ENCODE measurements around the gene RHCG.

Gene RHCG

DNA sequence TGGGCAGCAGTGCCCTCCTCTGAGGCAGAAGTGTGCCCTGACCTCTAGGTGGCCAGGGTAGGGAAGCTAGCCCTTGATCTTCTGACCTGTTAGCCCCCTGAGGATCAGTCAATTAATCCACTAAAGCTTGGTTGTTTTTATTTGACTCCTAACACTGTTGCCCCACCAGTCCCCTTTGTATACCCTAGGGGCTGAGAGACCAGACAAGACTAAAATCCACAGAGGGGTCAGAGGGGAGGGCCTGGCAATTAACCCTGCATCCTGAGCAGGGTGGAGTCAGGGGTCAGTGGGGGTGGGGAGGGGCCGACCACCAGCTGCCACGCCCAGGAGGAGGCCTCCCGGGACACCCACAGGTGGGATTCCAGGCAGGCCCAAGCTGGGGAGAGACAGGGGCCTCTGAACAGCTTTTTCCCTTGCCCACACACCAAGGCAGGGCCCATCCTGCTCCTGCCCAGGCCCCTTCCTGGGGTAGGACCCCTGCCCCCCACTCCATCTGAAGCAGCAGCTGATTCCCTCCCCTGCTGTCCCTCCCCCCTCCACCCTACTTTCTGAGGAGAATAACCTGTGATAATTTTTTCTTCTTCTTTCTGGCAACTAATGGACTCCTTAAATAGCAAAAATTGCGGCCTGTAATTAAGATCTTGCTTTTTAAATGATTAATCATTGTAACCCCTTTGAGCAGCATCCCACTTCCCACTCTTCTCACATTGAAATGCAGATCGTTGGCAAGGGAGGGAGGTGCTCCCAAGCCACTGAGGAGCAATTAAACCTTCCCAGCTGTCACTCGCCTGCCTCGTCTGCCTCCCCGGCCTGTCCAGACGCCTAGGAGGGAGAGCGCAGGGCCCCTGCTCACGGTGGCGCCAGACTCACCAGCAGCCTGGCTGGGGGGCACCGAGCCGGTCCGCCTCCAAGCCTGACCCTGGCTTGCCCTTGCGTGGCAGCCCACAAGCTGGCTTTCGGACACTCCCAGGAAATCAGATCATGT lies 51.9 kb downstream of the RHCG start:
- no peak for DNase-seq (ENCODE audit: low spot score)
- ChIA-PET CTCF (interaction anchor here (1.2 to 2.2 kb wide), 3 partner anchors 10 to 85 kb away, joined by 4 to 11 read pairs (median 5); no protein-coding TSS in a partner anchor), POLR2A (ENCODE audit: low non-redundant PET) (no interaction called here)
- H3K27ac ChIP-seq: no peak overlapping the region
- TF ChIP-seq, protein P1, sequence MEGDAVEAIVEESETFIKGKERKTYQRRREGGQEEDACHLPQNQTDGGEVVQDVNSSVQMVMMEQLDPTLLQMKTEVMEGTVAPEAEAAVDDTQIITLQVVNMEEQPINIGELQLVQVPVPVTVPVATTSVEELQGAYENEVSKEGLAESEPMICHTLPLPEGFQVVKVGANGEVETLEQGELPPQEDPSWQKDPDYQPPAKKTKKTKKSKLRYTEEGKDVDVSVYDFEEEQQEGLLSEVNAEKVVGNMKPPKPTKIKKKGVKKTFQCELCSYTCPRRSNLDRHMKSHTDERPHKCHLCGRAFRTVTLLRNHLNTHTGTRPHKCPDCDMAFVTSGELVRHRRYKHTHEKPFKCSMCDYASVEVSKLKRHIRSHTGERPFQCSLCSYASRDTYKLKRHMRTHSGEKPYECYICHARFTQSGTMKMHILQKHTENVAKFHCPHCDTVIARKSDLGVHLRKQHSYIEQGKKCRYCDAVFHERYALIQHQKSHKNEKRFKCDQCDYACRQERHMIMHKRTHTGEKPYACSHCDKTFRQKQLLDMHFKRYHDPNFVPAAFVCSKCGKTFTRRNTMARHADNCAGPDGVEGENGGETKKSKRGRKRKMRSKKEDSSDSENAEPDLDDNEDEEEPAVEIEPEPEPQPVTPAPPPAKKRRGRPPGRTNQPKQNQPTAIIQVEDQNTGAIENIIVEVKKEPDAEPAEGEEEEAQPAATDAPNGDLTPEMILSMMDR (conservative IDR thresholded peaks at IDR 0.05; ENCODE audit: low read depth): no peak

DNA sequence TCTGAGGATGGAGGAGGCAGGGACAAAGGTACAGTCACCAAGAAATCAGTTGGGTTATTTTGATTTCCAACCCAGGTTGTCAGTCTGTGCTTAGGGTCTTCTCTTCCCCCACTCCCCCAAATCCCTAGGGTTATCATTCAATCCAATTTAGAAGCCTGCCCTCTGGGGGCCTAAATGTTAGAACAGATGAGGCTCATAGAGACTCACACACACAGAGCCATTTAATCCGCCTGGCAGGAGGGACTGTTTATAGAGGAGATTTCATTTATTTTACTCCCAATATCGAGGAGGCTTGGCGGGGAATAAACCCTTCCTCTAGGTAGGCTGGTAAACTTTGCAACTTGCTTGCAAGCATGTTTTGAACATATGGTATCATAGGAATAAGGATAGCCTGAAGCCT lies 52.8 kb downstream of the RHCG start:
- POLR2A ChIA-PET (ENCODE audit: low non-redundant PET): no interaction called here
- no peak for DNase-seq (ENCODE audit: low spot score)
- CTCF ChIA-PET: interaction anchor here (0.7 to 2.2 kb wide), 16 partner anchors 9 to 117 kb away, joined by 3 to 11 read pairs (median 4); no protein-coding TSS in a partner anchor
- TF ChIP-seq, protein P1 (conservative IDR thresholded peaks at IDR 0.05; ENCODE audit: low read depth): no peak
- no peak overlapping the region for H3K27ac ChIP-seq

DNA sequence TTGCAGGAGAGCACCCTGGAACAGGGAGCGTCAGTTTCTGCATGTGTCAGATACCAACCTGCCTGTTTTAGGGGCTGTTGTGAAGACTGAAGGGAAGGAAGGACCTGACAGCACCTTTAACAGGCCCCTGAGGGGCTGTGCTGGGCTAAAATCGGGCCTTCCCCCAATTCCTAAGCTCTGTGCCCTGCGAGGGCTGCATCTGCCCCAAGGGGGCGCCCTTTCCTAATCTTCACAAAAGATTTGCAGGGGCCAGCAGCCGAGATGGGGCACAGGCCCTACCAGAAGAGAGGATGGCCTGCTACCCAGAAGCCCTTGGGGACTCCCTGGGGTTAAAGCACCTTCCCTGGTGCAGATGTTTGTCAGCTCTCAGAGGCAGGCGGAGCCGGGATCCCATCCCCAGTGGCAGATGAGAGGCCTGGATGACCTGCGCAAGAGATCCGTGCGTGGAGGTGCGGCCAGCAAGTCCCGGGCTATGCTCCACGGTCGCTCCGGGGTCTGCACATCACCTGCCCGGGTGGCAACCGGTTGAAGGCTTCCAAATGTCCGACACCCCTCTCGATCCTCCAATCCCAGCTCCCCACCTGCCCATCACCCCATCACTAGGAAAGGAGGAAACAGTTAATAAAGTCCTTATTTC lies 53.6 kb downstream of the RHCG start:
- DNase-seq (ENCODE audit: low spot score): peak; percentile 61
- no peak overlapping the region for H3K27ac ChIP-seq
- ChIA-PET CTCF (interaction anchor here (0.5 to 2.3 kb wide), 26 partner anchors 9 to 253 kb away, joined by 3 to 11 read pairs (median 4); no protein-coding TSS in a partner anchor), POLR2A (ENCODE audit: low non-redundant PET) (no interaction called here)
- TF ChIP-seq, protein P1 (conservative IDR thresholded peaks at IDR 0.05; ENCODE audit: low read depth): peak; percentile 82

DNA sequence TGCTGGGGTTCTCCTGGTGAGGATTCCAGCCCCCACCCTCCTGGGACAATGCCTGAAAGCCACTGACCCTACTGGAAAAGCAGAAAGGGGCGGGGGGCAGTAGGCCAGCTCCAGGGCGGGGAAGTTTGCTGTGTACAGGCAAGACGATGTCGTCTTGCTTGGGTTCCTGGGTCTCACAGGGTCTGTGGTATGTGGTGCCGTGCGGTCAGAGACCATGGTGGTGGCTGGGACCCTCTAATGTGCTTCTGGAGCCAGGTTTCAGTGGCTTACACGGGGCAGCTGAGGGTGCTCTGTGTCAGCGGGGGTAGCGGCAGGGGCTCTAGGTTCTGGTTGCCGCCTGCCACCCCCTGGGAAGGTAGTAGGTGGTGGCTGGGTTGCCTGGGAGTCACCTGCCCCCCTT lies 54.2 kb downstream of the RHCG start:
- DNase-seq (ENCODE audit: low spot score): no peak
- H3K27ac ChIP-seq: no peak overlapping the region
- ChIA-PET CTCF (interaction anchor here (0.6 to 2.3 kb wide), 18 partner anchors 8 to 253 kb away, joined by 3 to 11 read pairs (median 4); no protein-coding TSS in a partner anchor), POLR2A (ENCODE audit: low non-redundant PET) (no interaction called here)
- TF ChIP-seq, protein P1 (conservative IDR thresholded peaks at IDR 0.05; ENCODE audit: low read depth): no peak

DNA sequence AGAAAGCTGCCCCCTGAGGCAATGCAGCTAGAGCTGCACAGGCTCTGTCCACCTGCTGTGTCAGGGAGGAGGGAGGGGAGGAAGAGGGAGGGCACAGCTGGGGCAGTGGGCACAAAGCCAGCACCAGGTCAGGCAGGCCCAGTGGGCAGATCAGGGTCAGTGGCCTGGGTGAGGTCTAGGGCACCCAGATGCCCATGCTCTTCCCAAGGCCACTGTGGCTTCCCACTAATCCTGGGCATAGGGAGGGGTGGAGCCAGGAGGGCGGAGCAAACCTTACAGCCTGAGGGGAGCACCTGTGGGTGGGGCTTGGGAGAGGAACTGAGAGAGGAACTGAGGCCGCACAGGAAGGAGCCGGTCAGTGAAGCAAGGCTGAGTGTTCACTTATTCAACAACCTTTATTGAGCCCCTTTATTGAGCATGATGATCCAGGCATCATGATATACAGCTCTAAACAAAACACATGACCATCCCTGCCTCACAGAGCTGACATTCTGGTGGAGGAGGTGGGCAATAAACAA lies 55.0 kb downstream of the RHCG start:
- H3K27ac ChIP-seq: no peak overlapping the region
- CTCF ChIA-PET: interaction anchor here (0.7 to 2.3 kb wide), 2 partner anchors 83 to 234 kb away, joined by 3 to 11 read pairs; no protein-coding TSS in a partner anchor
- TF ChIP-seq, protein P1 (conservative IDR thresholded peaks at IDR 0.05; ENCODE audit: low read depth): no peak
- POLR2A ChIA-PET (ENCODE audit: low non-redundant PET): no interaction called here
- no peak for DNase-seq (ENCODE audit: low spot score)

DNA sequence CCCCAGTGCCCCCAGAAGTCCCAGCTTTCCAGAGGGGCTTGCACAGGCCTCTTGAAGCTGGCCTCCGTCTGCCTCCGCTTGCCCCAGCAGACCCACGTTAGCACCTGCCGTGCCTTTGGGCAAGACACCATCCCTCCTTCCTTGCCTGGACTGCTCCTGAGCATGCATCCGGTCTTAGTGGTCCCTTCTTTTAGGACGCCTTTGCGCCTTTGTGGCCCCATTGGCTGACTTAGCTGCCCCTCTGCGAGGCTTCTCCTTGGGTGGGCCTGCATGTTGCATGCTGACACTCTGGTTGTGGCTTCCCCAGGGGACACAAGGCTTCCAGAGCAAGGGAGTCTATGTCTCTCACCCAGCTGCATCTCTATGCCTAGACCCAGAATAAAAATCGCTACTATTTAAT lies 56.6 kb downstream of the RHCG start:
- POLR2A ChIA-PET (ENCODE audit: low non-redundant PET): no interaction called here
- TF ChIP-seq, protein P1 (conservative IDR thresholded peaks at IDR 0.05; ENCODE audit: low read depth): no peak
- no peak overlapping the region for H3K27ac ChIP-seq
- DNase-seq (ENCODE audit: low spot score): no peak
- CTCF ChIA-PET: interaction anchor here (0.5 to 4.1 kb wide), 4 partner anchors 10 to 81 kb away, joined by 3 to 23 read pairs (median 6); no protein-coding TSS in a partner anchor

Data from RWPE1 (cell line).